Central memory CD8-positive, alpha-beta T cell (primary cell): ENCODE results near the gene KCNQ2.

Experiments
- ATAC-seq: fragments of 150-1000 bp; cut with Tn5 transposase; replicated peaks from 2 replicates; pipeline ENCODE4 v1.10.0; 2022; ENCODE audit warnings: mild to moderate bottlenecking, moderate FRiP score, moderate number of reproducible peaks; ENCODE audit not compliant: poor library complexity, severe bottlenecking; ENCODE audit errors: extremely low read depth
- DNase-seq, 2 donors: peaks; one replicate each; pipeline ENCODE4 v3.0.0; 2021; ENCODE audit warnings: low spot score in 2 of 2
- H3K27ac Mint-ChIP-seq: one replicate; pipeline ENCODE4 v1.8.0; 2022; ENCODE audit warnings: low read depth, mild to moderate bottlenecking, moderate library complexity, mixed read lengths
- H3K27me3 Mint-ChIP-seq: one replicate; pipeline ENCODE4 v1.8.0; 2022; ENCODE audit warnings: mixed read lengths
- H3K36me3 Mint-ChIP-seq: one replicate; pipeline ENCODE4 v1.8.0; 2022; ENCODE audit warnings: mild to moderate bottlenecking, moderate library complexity, mixed read lengths; ENCODE audit not compliant: insufficient read depth
- H3K4me1 Mint-ChIP-seq: one replicate; pipeline ENCODE4 v1.8.0; 2022; ENCODE audit warnings: mixed read lengths
- H3K4me3 Mint-ChIP-seq: one replicate; pipeline ENCODE4 v1.8.0; 2022; ENCODE audit warnings: mild to moderate bottlenecking, moderate library complexity, mixed read lengths
- H3K9me3 Mint-ChIP-seq: one replicate; pipeline ENCODE4 v1.8.0; 2022; ENCODE audit warnings: mixed read lengths

Gene KCNQ2

DNA sequence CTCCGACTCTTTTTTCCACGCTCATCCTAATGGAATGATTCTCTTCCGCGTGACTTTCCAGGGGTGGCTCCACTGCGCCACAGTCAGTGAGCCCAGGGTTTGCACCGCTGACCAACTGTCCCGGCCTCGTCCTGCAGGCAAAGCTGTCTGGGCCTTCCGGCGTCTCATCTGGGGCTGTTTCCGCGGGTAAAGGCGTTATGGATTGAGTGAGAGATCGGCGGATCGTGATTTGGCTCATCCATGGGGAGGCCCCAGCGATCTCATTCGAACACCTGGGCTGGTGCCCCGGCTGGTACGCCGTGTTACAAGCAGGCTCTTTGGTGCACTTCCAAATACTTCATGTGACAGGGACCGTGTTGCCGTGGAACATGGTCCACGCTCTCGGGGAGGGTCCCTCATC, 47.8 kb downstream of the KCNQ2 start:
- DNase-seq = no peak
- Mint-ChIP-seq H3K4me3 (no peak overlapping the region), H3K4me1 (no peaks in the 10 kb centered on the region), H3K9me3 (no peaks in the 10 kb centered on the region), H3K36me3 (no peaks in the 10 kb centered on the region), H3K27ac (no peak overlapping the region), H3K27me3 (peaks cover 7% of the 10 kb centered on the region)
- no peak for ATAC-seq

DNA sequence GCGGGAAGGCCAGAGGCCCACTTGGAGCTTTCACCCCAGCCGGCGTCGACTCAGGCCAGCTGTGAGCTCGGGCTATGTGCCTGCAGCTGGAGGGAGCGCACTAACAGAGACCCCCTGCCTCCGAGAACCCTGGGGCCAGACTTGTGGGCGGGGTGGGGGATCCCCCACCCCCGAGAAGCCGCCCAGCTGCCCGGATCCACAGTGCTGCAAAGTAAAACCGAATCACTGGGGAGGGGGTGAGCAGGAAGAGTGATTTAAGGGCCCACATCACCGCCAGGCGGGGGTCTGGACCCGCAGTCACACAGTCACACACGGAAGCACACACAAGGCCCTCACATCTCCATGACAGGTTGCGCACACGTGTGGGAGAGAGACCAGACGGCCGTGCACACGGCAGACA, 48.7 kb downstream of the KCNQ2 start:
- H3K27me3 Mint-ChIP-seq = peaks cover 7% of the 10 kb centered on the region

DNA sequence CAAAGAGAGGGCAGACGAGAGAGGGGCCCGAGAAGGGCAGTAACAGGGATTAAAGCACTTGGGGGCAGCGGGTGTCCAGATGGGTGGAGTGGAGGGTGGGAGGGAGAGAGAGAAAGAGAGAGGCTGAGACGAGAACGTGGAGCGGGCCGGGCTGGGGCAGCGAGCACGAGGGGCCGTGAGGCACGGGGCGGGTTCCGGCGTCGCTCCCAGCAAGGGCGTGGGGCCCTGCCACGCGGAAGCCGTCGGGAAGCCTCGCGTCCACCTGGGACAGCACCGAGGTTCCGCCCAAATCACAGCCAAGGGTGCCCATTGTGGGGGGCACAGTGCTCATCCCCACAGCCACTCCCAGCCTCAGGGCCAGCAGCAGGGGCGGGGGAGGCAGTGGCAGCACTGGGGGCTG, 49.8 kb downstream of the KCNQ2 start:
- DNase-seq (no peak), ATAC-seq (no peak)
- Mint-ChIP-seq H3K4me1 (no peaks in the 10 kb centered on the region), H3K27me3 (peaks cover 7% of the 10 kb centered on the region), H3K36me3 (no peaks in the 10 kb centered on the region), H3K4me3 (no peak overlapping the region), H3K9me3 (no peaks in the 10 kb centered on the region), H3K27ac (no peak overlapping the region)

More for the DNA sequence above, 48.7 kb downstream of the KCNQ2 start:
- H3K36me3 Mint-ChIP-seq = no peaks in the 10 kb centered on the region
- DNase-seq = no peak
- no peak overlapping the region for H3K4me3 Mint-ChIP-seq
- no peak overlapping the region for H3K27ac Mint-ChIP-seq
- no peaks in the 10 kb centered on the region for H3K4me1 Mint-ChIP-seq
- H3K9me3 Mint-ChIP-seq = no peaks in the 10 kb centered on the region
- ATAC-seq = no peak

DNA sequence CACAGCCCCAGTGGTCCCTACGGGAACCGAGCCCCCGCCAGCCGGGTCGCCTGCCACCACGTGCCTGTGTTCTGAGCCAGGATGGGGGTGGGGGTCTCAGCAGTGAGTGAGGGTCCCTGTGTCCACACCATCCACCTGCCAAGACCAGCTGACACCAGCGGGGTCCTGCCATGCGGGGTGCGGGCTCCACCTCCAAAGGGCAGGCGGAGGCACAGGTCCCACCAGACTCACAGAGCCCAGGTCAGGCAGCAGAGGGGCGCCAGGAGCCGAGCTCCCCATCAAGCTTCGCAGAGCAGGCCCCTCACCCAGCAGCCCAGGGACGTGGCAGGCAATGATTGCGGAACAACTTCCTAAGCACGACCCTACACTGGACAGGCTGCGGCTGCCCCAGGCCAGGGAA, 50.5 kb downstream of the KCNQ2 start:
- H3K36me3 Mint-ChIP-seq = no peaks in the 10 kb centered on the region
- no peak overlapping the region for H3K27ac Mint-ChIP-seq
- H3K9me3 Mint-ChIP-seq = no peaks in the 10 kb centered on the region
- no peaks in the 10 kb centered on the region for H3K4me1 Mint-ChIP-seq
- H3K4me3 Mint-ChIP-seq = no peak overlapping the region
- ATAC-seq (no peak), DNase-seq (no peak)
- H3K27me3 Mint-ChIP-seq = peaks cover 7% of the 10 kb centered on the region

DNA sequence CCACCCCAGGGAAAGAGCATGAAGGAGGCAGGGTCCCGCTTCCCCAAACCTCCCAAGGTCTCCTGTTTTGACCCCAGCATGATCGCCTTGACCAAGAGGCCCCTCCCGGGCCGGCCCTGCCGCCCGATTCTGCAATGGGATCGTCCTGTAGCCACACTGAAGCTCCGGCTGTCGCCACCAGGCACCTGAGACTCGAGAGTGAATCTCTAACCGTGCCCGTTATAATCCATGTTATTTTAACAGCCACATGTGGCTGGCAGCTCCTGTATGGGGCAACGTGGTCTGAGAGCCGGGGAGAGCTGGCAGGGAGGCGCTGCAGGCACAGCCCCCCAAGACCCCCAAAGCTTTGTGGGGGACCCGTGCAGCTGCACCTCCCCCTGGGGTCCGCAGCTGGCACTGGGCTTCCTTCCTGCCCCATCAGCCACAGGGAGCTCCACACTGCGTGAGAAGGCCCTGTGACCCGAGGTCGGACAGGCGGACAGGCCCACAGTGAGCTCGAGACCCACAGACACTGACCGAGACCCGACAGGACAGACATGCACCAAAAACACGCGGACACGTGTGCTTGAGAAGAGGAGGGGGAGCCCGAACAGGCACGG, 51.3 kb downstream of the KCNQ2 start:
- no peaks in the 10 kb centered on the region for H3K9me3 Mint-ChIP-seq
- peaks cover 7% of the 10 kb centered on the region for H3K27me3 Mint-ChIP-seq

DNA sequence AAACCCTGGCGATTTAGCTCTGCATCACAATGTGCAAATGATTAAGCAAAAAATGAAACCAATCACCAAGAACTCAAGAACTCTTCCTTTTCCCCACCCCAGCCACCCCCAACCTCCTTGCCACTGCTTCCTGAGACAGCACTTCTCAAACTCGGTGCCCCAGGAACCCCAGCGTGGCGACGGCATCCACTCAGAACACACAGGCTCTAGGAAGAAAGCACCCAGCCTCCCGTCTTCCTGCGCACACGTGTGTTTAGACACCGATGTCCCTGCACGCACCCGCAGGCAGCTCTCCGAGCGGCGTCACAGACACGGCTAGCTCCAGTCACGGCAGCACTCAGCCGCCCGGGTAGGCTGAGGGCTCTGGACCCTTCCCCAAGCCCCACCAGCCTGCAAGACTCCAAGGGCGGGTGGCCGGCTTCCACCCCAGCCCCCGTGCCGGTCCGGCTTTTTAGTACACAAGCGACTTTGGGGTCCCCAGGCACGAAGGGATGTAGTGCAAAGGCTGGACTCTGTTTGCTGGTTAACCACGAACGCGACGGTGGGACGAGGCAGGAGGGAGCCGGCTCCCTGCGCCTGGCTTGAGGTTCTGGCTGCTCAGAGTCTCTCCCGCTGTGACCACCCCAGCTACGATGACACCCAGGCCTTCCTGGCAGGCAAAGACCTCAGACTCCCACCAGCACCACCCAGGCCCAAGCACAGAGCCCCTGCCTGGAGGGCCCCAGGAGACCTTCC, 51.9 kb downstream of the KCNQ2 start:
- Mint-ChIP-seq H3K4me3 (no peak overlapping the region), H3K27ac (no peak overlapping the region), H3K4me1 (no peaks in the 10 kb centered on the region), H3K27me3 (peaks cover 7% of the 10 kb centered on the region), H3K36me3 (no peaks in the 10 kb centered on the region), H3K9me3 (no peaks in the 10 kb centered on the region)
- DNase-seq (no peak), ATAC-seq (no peak)

More for the DNA sequence above, 51.3 kb downstream of the KCNQ2 start:
- H3K4me1 Mint-ChIP-seq = no peaks in the 10 kb centered on the region
- H3K36me3 Mint-ChIP-seq = no peaks in the 10 kb centered on the region
- DNase-seq (no peak), ATAC-seq (no peak)
- no peak overlapping the region for H3K4me3 Mint-ChIP-seq
- no peak overlapping the region for H3K27ac Mint-ChIP-seq

DNA sequence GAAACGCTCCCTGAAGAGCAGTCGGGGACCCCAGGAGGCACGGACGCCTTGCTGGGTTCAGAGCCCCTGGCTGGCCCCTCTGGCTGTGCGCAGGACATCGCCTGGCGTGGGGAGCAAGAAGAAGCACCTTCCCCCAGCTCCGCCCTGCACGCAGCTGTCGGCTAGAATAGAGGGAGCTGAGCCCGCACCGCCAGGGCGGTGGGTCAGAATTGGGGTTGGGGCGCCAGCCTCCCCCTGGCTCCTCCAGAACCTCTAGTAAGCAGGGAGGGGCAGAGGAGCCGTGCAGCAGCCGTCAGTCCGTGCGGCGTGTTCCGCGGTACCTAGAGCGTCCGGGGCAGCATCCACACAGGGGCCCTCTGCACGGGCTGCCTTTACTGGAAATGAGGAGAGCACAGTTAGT, 53.2 kb downstream of the KCNQ2 start:
- H3K4me1 Mint-ChIP-seq = no peaks in the 10 kb centered on the region
- no peaks in the 10 kb centered on the region for H3K9me3 Mint-ChIP-seq
- ATAC-seq (no peak), DNase-seq (no peak)
- H3K27ac Mint-ChIP-seq = no peak overlapping the region
- no peaks in the 10 kb centered on the region for H3K36me3 Mint-ChIP-seq
- H3K4me3 Mint-ChIP-seq = no peak overlapping the region
- no peaks in the 10 kb centered on the region for H3K27me3 Mint-ChIP-seq

DNA sequence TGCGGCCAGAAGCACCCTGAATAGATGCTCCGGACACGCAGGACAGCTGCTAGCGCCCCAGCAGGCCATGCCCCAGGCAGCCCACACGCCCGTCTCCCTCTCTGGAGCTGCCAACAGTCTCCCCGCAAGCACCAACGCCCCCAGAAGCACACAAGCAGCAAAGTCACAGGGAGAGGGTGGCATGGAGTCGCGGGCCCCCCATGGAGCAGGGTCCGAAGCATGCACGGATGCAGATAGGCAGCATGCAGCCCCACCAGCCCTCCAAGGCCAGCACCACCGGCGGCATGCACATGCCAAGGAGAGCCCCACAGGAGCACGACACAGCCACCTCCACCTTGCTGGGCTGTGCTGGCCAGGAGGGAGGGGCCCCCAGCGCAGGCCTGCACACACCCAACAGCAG, 53.8 kb downstream of the KCNQ2 start:
- H3K27ac Mint-ChIP-seq = no peak overlapping the region
- H3K36me3 Mint-ChIP-seq = no peaks in the 10 kb centered on the region
- ATAC-seq = no peak
- no peaks in the 10 kb centered on the region for H3K4me1 Mint-ChIP-seq
- no peaks in the 10 kb centered on the region for H3K9me3 Mint-ChIP-seq
- no peaks in the 10 kb centered on the region for H3K27me3 Mint-ChIP-seq
- DNase-seq = no peak
- H3K4me3 Mint-ChIP-seq = no peak overlapping the region

DNA sequence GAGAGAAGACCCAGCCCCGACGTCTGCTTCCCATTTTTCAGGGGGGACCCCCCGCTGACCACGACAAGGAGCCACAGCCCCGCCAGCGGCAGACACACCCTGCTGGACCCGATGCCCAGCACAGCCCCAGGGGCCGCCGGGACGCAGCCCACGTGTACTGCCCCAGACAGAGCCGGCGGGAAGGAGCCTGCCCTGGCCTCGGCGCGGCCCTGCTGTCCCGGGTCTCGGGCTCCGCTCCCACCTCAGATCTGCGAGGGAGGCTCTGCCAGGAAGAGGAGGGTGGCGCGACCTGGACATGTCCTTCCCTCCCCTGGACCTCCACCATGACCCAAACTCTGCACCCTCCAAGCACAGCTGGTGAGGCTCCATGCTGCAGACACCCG, 54.7 kb downstream of the KCNQ2 start:
- H3K4me1 Mint-ChIP-seq = no peaks in the 10 kb centered on the region
- DNase-seq (no peak), ATAC-seq (no peak)
- H3K9me3 Mint-ChIP-seq = no peaks in the 10 kb centered on the region
- peaks cover 7% of the 10 kb centered on the region for H3K27me3 Mint-ChIP-seq
- no peaks in the 10 kb centered on the region for H3K36me3 Mint-ChIP-seq
- H3K27ac Mint-ChIP-seq = no peak overlapping the region
- H3K4me3 Mint-ChIP-seq = no peak overlapping the region

DNA sequence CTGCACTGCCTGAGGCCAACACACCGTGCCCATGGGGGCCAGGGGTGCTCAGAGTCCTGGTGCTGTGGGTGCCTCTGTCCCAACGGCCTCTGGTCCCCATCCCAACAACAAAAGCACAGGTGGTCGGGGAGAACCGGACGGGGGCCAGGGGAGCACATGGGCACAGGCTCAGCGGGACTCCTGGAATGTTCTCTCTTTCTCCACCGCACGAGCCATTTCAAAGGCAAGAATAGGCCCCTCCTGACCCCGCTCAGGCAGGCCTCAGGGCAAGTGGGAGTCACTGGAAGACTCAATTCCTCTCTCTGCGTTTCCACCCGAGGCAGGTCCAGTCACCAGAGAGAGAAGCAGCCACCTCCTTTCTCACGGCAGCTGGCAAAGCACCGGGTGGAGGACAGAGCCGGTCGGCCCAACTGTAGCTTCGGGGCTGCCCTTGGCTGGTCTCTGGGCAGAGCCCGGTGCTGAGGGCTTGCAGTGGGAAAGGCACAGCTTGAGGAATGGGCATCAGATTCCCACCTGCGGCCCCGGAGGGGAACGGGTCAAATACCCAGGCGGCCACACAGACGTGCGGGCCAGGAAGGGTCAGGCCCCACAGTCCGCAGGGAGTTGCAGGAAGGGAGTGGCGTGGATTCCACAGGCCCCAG, 55.2 kb downstream of the KCNQ2 start:
- Mint-ChIP-seq H3K9me3 (no peaks in the 10 kb centered on the region), H3K27ac (no peak overlapping the region), H3K4me3 (no peak overlapping the region), H3K4me1 (no peaks in the 10 kb centered on the region), H3K36me3 (no peaks in the 10 kb centered on the region), H3K27me3 (peaks cover 12% of the 10 kb centered on the region)
- ATAC-seq (no peak), DNase-seq (no peak)

DNA sequence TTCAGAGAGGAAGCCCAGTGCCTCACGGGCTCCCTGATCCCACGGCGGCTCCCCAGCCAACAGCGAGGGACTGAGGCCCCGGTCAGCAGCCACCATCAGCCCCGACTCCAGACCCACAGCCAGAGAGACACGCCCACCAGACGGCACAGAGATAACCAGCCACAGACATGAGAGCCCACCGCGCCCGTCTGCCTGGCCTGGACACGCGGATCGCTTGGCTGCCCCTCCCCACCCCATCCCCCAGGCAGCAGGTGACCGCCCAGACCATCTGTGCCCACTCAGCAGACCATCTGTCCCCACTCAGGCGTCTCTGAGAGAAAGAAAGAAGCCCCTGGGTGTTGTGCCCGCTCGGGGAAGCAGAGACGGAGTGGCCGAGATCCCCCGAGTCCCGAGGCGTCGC, 55.8 kb downstream of the KCNQ2 start:
- DNase-seq (no peak), ATAC-seq (no peak)
- Mint-ChIP-seq H3K9me3 (no peaks in the 10 kb centered on the region), H3K4me3 (no peak overlapping the region), H3K27ac (no peak overlapping the region), H3K4me1 (no peaks in the 10 kb centered on the region), H3K36me3 (no peaks in the 10 kb centered on the region), H3K27me3 (peaks cover 18% of the 10 kb centered on the region)

DNA sequence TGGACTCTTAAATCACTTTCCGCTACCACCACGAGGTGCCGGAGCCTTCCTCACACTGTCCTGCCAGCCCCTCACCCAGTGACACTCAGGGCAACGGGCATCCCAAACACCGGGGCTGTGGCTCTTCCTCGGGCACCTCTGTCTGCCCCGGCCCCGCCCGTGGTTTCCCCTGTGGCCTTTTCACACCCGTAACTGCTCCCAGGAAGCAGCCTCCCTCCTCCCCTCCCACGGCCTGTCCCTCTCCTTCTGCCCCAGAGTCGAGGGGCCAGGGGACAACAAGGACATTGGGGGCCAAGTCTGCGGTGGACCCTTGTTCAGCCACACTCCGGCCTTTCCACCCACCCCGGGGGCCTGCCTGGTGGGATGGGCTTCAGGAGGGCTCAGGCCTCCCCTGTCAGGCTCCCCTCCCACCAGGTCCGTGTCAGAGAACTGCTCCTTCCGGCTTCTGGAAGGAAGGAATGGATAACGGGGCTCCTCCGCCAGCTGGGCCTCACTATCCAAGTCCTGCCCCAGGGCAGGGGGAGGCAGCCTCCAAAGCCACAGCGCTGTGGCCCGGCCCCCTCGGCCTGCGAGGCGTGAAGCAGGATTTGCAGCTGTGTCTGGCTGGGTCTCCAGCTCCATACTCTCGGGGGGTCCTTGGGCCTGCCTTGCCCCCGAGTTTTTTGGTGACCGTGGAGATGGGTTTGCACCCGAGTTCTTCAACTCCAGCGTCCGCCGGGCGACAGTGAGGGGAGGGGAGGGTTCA, 56.6 kb downstream of the KCNQ2 start:
- H3K9me3 Mint-ChIP-seq = no peaks in the 10 kb centered on the region
- H3K27me3 Mint-ChIP-seq = peaks cover 21% of the 10 kb centered on the region
- H3K27ac Mint-ChIP-seq = no peak overlapping the region
- no peaks in the 10 kb centered on the region for H3K4me1 Mint-ChIP-seq
- H3K36me3 Mint-ChIP-seq = no peaks in the 10 kb centered on the region
- ATAC-seq = no peak
- H3K4me3 Mint-ChIP-seq = no peak overlapping the region
- DNase-seq = no peak
